ENCODE data around the gene APLF.

DNA sequence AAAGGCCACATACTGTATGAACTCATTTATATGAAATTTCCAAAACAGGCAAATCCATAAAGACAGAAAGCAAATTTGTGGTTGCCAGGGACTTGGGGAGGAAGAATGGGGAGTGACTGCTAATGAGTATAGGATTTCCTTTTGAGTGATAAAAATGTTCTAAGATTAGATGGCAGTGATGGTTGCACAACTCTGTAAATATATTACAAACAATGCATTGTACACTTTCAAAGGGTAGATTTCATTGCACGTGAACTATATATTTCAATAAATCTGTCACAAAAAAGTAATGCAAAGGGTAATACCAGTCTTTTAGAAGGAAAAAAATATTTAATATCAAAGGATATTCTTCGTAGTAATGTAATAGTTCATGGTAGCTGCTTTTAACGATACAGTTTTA lies 112.3 kb downstream of the APLF start:
- no peak for TF ChIP-seq POLR2AphosphoS5 (IDR thresholded peaks at IDR 0.05; ENCODE audit: low read depth, low read length)
- no peak for TF ChIP-seq CBX5 (IDR thresholded peaks at IDR 0.05; ENCODE audit: low read depth, low read length)
- TF ChIP-seq, protein P1, sequence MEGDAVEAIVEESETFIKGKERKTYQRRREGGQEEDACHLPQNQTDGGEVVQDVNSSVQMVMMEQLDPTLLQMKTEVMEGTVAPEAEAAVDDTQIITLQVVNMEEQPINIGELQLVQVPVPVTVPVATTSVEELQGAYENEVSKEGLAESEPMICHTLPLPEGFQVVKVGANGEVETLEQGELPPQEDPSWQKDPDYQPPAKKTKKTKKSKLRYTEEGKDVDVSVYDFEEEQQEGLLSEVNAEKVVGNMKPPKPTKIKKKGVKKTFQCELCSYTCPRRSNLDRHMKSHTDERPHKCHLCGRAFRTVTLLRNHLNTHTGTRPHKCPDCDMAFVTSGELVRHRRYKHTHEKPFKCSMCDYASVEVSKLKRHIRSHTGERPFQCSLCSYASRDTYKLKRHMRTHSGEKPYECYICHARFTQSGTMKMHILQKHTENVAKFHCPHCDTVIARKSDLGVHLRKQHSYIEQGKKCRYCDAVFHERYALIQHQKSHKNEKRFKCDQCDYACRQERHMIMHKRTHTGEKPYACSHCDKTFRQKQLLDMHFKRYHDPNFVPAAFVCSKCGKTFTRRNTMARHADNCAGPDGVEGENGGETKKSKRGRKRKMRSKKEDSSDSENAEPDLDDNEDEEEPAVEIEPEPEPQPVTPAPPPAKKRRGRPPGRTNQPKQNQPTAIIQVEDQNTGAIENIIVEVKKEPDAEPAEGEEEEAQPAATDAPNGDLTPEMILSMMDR (IDR thresholded peaks at IDR 0.05; ENCODE audit: control extremely low read depth in 1 of 3, insufficient read depth in 1 of 3, low read depth in 1 of 3, low read length in 3 of 3), result no peak
- TF ChIP-seq, protein P2, sequence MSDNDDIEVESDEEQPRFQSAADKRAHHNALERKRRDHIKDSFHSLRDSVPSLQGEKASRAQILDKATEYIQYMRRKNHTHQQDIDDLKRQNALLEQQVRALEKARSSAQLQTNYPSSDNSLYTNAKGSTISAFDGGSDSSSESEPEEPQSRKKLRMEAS (IDR thresholded peaks at IDR 0.05), result no peak
- TF ChIP-seq EP300 (IDR thresholded peaks at IDR 0.05; ENCODE audit: borderline replicate concordance in 1 of 2, low read depth in 2 of 2, low read length in 2 of 2), result no peak
- TF ChIP-seq, protein P3, sequence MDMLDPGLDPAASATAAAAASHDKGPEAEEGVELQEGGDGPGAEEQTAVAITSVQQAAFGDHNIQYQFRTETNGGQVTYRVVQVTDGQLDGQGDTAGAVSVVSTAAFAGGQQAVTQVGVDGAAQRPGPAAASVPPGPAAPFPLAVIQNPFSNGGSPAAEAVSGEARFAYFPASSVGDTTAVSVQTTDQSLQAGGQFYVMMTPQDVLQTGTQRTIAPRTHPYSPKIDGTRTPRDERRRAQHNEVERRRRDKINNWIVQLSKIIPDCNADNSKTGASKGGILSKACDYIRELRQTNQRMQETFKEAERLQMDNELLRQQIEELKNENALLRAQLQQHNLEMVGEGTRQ (IDR thresholded peaks at IDR 0.05; ENCODE audit: low read length), result no peak
- no peak for TF ChIP-seq JUN (IDR thresholded peaks at IDR 0.05; ENCODE audit: low read depth, low read length)
- TF ChIP-seq POLR2A (IDR thresholded peaks at IDR 0.05; ENCODE audit: control extremely low read depth in 1 of 2, low read depth in 2 of 2, low read length in 2 of 2), result no peak
- TF ChIP-seq, protein P4, sequence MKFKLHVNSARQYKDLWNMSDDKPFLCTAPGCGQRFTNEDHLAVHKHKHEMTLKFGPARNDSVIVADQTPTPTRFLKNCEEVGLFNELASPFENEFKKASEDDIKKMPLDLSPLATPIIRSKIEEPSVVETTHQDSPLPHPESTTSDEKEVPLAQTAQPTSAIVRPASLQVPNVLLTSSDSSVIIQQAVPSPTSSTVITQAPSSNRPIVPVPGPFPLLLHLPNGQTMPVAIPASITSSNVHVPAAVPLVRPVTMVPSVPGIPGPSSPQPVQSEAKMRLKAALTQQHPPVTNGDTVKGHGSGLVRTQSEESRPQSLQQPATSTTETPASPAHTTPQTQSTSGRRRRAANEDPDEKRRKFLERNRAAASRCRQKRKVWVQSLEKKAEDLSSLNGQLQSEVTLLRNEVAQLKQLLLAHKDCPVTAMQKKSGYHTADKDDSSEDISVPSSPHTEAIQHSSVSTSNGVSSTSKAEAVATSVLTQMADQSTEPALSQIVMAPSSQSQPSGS (IDR thresholded peaks at IDR 0.05; ENCODE audit: low read length), result no peak
- TF ChIP-seq NRF1 (IDR thresholded peaks at IDR 0.05; ENCODE audit: low read depth, low read length), result no peak
